Measurements from ENCODE around the gene RIPOR1.

DNA sequence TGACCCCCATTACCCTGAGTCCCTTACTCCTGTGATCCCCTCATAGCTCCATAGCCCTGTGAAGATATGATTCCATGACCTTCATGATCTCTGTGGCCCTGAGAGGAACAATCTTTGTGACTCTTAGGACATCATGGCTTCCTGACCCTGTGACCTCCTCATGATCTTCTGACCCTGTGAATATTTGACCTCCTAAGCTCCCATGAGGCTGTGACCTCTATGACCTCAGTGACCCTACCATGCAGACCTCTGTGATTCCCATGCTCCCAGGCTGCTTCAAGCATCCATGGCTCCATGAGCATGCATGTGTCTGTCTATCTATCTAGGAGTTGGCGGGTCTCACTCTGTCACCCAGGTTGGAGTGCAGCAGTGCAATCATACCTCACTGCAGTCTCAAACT is 12.1 kb downstream of the RIPOR1 start:
- TF ChIP-seq CTCF (IDR thresholded peaks at IDR 0.05): no peak
- TF ChIP-seq EP300 (IDR thresholded peaks at IDR 0.05): no peak

Data from suprapubic skin (tissue), 3 donors.